ENCODE measurements around the gene FRMD4A. TPM values are rescaled to one million over a fixed set of nuclear protein-coding genes. Genes with fewer than 3 reads are reported as not detected.

FRMD4A gene
- total RNA-seq, 2 experiments from 2014 or later = 3.1 to 3.7 TPM

GRCh38 chr10:13724484-13724883 lies 606.2 kb downstream of the FRMD4A start:
- no peak for ATAC-seq (ENCODE audit: poor library complexity)
- no peak for TF ChIP-seq CTCF (IDR thresholded peaks at IDR 0.05)
- H3K4me3 ChIP-seq (ENCODE audit: low read length) = no peak overlapping the region

GRCh38 chr10:13722747-13723653 lies 607.7 kb downstream of the FRMD4A start:
- ATAC-seq (ENCODE audit: poor library complexity) = no peak
- H3K27ac Mint-ChIP-seq = no peak overlapping the region
- H3K4me3 Mint-ChIP-seq = no peak overlapping the region

More at GRCh38 chr10:13724484-13724883, 606.2 kb downstream of the FRMD4A start:
- H3K36me3 ChIP-seq (ENCODE audit: insufficient read depth, low read length) = no peaks in the 10 kb centered on the region
- DNase-seq = no peak
- Mint-ChIP-seq H3K4me1 (ENCODE audit: low read depth) (no peaks in the 10 kb centered on the region), H3K27ac (no peak overlapping the region), H3K36me3 (ENCODE audit: low read depth) (no peaks in the 10 kb centered on the region), H3K9me3 (no peaks in the 10 kb centered on the region), H3K4me3 (no peak overlapping the region), H3K27me3 (no peaks in the 10 kb centered on the region)
- ChIA-PET CTCF (no interaction called here), POLR2A (no interaction called here)
- no peaks in the 10 kb centered on the region for H3K27me3 ChIP-seq (ENCODE audit: control insufficient read depth in 1 of 2, insufficient read depth in 2 of 2, low read length in 2 of 2)
- H3K4me1 ChIP-seq (ENCODE audit: insufficient read depth, low read length) = no peaks in the 10 kb centered on the region
- no peaks in the 10 kb centered on the region for H3K9me3 ChIP-seq (ENCODE audit: control insufficient read depth in 1 of 2, insufficient read depth in 1 of 2, low read length in 2 of 2)
- H3K27ac ChIP-seq (ENCODE audit: low read depth in 1 of 2, low read length in 2 of 2) = no peak overlapping the region
- intact Hi-C loops (cut with DNase I, micrococcal nuclease) = no loop called here

GRCh38 chr10:13721486-13721885 lies 609.2 kb downstream of the FRMD4A start:
- peaks cover 19% of the 10 kb centered on the region for H3K4me1 Mint-ChIP-seq (ENCODE audit: low read depth)
- no peak overlapping the region for H3K4me3 Mint-ChIP-seq
- POLR2A ChIA-PET = no interaction called here

More at GRCh38 chr10:13722747-13723653, 607.7 kb downstream of the FRMD4A start:
- intact Hi-C loops (cut with DNase I, micrococcal nuclease) = no loop called here
- Mint-ChIP-seq H3K36me3 (ENCODE audit: low read depth) (no peaks in the 10 kb centered on the region), H3K4me1 (ENCODE audit: low read depth) (peaks cover 13% of the 10 kb centered on the region), H3K9me3 (no peaks in the 10 kb centered on the region), H3K27me3 (no peaks in the 10 kb centered on the region)
- POLR2A ChIA-PET = interaction anchor here (0.7 kb wide), 1 partner anchor 200 kb away, joined by 3 read pairs; no protein-coding TSS in a partner anchor
- CTCF ChIA-PET = no interaction called here
- H3K27ac ChIP-seq (ENCODE audit: low read depth in 1 of 2, low read length in 2 of 2) = no peak overlapping the region
- no peak overlapping the region for H3K4me3 ChIP-seq (ENCODE audit: low read length)
- no peaks in the 10 kb centered on the region for H3K9me3 ChIP-seq (ENCODE audit: control insufficient read depth in 1 of 2, insufficient read depth in 1 of 2, low read length in 2 of 2)
- TF ChIP-seq CTCF (IDR thresholded peaks at IDR 0.05) = no peak
- no peaks in the 10 kb centered on the region for H3K27me3 ChIP-seq (ENCODE audit: control insufficient read depth in 1 of 2, insufficient read depth in 2 of 2, low read length in 2 of 2)
- DNase-seq = no peak
- H3K4me1 ChIP-seq (ENCODE audit: insufficient read depth, low read length) = peaks cover 13% of the 10 kb centered on the region
- no peaks in the 10 kb centered on the region for H3K36me3 ChIP-seq (ENCODE audit: insufficient read depth, low read length)

More at GRCh38 chr10:13721486-13721885, 609.2 kb downstream of the FRMD4A start:
- intact Hi-C loops (cut with DNase I, micrococcal nuclease) = no loop called here
- H3K27me3 Mint-ChIP-seq = no peaks in the 10 kb centered on the region
- H3K36me3 Mint-ChIP-seq (ENCODE audit: low read depth) = no peaks in the 10 kb centered on the region
- H3K36me3 ChIP-seq (ENCODE audit: insufficient read depth, low read length) = no peaks in the 10 kb centered on the region
- H3K9me3 ChIP-seq (ENCODE audit: control insufficient read depth in 1 of 2, insufficient read depth in 1 of 2, low read length in 2 of 2) = no peaks in the 10 kb centered on the region
- CTCF ChIA-PET = no interaction called here
- TF ChIP-seq CTCF (IDR thresholded peaks at IDR 0.05) = no peak
- DNase-seq (no peak), ATAC-seq (ENCODE audit: poor library complexity) (no peak)
- no peak overlapping the region for H3K27ac ChIP-seq (ENCODE audit: low read depth in 1 of 2, low read length in 2 of 2)
- peaks cover 18% of the 10 kb centered on the region for H3K4me1 ChIP-seq (ENCODE audit: insufficient read depth, low read length)
- no peak overlapping the region for H3K4me3 ChIP-seq (ENCODE audit: low read length)
- H3K27ac Mint-ChIP-seq = no peak overlapping the region
- H3K9me3 Mint-ChIP-seq = no peaks in the 10 kb centered on the region
- H3K27me3 ChIP-seq (ENCODE audit: control insufficient read depth in 1 of 2, insufficient read depth in 2 of 2, low read length in 2 of 2) = no peaks in the 10 kb centered on the region
